GM21825 (cell line): ENCODE results near the gene MAPK14.

Experiments used
- ATAC-seq: cut with Tn5 transposase; IDR thresholded peaks from one replicate; pipeline ENCODE4 v1.9.1; 2021; ENCODE audit warnings: mild to moderate bottlenecking, moderate library complexity; ENCODE audit not compliant: unreplicated experiment

Gene MAPK14

GRCh38 chr6:36034441-36034840 is 6.8 kb downstream of the MAPK14 start:
- no peak for ATAC-seq

DNA sequence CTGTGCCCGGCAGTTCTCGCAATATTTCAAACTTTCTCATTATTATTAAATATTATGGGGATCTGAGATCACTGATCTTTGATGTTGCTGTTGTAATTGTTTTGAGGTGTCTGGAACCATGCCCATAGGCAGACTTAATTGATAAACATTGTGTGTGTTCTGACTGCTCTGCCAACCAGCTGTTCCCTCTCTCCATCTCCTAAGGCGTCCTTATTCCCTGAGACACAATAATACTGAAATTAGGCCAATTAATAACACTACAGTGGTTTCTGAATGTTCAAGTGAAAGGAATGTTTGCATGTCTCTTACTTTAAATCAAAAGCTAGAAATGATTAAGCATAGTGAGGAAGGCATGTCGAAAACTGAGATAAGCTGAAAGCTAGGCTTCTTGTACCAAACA is 7.6 kb downstream of the MAPK14 start:
- ATAC-seq = no peak

DNA sequence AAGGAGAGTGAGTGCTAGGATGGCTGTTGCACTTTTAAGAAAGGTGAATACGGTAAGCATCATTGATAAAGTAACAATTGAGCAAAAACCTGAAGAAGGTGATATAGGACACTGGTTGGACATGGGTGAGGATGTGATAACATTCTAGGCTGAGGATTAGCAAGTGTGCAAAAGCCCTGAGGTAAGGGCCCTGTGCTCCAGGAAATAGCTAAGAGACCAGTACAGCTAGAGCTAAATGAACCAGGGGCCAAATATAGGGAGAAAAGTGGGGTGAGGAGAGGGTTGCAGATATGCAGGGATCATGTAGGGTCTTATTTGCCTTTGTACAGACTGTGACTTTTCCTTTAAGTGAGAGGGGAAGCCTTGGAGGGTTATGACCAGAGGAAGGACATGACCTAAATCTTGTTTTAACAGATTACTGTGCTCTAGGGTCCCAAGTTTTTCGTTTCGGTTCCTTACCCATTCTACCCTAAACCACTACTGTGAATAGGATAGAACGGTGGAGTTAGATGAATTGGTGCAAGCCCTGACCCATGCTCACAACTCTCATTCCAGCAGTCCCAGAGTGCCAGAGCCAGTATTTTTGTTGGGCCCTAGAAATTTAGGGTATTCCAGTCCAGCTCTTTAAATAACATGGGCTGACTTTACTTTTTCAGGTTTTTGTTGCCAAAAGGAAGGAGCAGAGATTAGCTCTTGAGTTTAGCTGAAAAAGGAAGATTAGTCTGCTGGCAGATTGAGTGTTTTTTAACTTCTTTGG is 10.7 kb downstream of the MAPK14 start:
- no peak for ATAC-seq

GRCh38 chr6:36039112-36039511 is 11.5 kb downstream of the MAPK14 start:
- ATAC-seq = no peak

DNA sequence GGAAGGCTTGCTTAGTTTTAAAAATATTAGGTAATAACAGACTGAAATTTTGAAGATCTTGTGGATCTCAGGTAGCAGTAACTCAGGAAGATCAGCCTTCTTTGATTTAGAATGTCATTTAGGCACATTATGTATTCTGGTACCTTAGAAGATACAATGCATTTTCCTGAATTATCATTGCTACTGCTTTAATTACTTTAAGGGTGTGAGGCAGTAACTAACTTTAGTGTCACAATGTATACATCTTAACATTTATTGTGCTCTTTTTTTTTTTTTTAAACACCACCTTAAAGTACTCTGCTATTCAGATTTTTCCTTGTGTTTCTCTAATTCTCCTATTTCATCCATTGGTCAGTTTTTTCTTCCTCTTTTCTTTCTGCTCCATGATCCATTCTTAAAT is 13.3 kb downstream of the MAPK14 start:
- ATAC-seq = no peak

DNA sequence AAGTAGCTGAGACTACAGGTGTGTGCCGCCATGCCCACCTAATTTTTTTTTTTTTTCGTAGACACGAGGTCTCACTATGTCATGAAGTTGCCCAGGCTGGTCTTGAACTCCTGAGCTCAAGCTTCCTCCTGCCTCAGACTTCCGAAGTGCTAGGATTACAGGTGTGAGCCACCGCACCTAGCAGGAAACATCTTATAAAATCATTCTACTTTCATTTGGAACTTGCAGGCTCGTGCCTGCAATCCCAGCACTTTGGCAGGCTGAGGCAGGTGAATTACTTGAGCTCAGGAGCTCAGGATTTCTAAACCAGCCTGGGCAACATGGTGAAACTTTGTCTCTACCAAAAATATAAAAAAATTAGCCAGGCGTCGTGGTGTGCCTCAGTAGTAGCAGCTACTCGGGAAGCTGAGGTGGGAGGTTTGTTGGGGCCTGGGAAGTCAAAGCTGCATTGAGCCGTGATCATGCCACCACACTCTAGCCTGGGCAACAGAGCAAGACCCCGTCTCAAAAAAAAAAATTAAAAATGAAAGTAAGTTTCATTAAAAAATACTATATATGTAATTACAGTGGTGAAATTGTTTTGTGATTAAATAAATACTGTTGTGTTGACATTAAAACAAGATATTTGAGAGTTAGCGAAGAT is 15.1 kb downstream of the MAPK14 start:
- ATAC-seq = no peak

DNA sequence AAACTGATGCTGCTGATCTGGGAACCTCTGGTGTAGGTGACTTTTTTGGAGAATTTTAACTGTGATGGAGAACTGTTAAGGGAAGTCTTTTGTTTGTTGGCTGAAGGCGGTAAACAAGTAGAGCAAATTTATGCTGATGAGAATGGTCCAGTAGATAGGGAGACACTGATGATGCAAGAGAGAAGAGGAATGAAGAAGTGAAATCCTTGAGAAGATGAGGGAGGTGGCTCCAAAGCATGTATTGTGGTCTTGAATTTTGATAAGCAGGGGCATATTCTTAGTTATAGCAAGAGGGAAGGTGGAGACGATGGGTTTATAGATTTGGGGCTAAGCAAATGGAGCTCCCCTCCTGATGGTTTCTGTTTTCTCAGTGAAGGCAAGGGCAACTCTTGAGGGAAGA is 22.0 kb downstream of the MAPK14 start:
- ATAC-seq = no peak

DNA sequence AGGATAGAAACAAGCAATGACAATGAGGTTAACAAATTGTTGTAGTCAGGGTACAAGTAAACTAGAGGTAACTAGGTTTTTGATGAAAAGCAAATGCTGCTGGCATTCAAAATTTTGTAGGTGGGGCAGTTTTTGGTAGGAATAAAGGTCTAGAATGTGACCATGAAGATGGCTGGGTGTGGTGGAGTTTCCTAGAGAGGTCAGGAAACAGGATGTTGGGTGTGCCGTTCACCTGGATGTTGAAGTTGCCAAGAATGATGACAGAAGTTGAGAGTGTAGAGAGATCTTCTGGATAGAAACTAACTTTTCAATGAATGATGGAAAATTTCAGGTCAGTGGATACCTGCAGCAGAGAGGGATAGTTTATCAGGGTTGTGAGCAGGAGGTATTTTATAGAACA is 22.7 kb downstream of the MAPK14 start:
- no peak for ATAC-seq

DNA sequence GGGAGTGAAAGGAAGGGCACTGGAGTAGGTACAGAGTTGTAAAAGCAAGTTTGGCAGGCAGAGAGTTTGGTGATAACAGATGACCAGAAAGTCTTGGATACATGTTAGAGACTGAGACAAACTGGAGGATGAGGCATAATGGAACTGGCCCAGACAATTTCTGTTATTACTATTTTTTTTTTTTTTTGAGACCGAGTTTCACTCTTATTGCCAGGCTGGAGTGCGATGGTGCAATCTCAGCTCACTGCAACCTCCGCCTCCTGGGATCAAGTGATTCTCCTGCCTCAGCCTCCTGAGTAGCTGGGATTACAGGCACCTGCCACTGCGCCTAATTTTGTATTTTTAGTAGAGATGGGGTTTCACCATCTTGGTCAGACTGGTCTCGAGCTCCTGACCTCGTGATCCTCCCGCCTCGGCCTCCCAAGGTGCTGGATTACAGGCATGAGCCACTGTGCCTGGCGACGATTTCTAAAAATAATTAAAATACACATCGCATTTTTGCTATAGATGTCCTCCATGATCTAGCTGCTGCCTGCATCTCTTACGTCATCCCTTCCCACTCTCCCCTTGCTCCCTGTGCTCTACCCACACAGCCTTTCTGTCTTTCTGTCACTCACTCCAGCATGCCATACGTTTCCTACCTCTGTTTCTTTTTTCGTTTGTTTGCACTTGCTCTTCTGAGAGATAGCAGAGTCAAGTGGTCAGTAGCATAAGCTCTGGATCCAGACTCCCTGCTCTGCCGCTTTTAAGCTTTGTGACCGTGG is 23.5 kb downstream of the MAPK14 start:
- ATAC-seq = no peak

DNA sequence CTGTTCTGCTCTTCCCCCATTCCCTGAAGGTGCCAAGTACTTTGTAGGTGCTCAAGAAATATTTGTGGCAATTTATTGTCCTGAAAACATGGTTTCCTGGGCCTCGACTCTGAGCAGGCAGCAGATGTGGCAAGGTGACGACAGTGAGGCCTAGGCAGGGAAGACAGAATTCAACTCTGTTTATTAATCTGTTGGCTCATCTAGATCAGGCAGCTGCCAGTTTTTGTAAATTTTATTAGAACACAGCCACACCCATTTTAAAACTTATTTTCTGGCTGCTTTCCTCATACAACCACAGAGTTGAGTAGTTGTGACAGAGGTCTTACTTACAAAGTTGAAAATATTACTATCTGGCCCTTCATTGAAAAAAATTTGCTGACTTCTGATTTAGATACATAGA is 24.5 kb downstream of the MAPK14 start:
- no peak for ATAC-seq

- ATAC-seq = no peak
Measured at GRCh38 chr6:36053878-36054277, 26.3 kb downstream of the MAPK14 start.

- no peak for ATAC-seq
Measured at GRCh38 chr6:36054415-36054814, 26.8 kb downstream of the MAPK14 start.

GRCh38 chr6:36054956-36055355 is 27.3 kb downstream of the MAPK14 start:
- no peak for ATAC-seq

DNA sequence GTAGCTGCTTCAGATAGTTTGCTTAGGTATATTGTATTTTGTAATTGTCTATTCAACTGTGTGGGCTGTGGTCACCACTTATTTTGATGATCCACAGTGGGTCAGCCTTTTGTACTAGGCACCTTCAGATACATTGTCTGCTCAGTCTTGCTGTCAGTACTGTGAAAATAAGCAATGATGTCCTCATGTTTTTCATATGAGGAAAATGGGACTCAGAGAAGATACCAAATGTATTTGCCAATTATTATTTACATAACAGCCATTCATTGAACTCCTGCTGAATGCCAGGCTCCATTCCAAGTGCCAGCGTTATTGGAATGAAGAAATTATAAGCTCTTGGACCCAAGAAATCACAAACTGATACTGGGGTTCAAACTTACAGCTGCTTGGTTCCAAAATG is 28.6 kb downstream of the MAPK14 start:
- no peak for ATAC-seq

DNA sequence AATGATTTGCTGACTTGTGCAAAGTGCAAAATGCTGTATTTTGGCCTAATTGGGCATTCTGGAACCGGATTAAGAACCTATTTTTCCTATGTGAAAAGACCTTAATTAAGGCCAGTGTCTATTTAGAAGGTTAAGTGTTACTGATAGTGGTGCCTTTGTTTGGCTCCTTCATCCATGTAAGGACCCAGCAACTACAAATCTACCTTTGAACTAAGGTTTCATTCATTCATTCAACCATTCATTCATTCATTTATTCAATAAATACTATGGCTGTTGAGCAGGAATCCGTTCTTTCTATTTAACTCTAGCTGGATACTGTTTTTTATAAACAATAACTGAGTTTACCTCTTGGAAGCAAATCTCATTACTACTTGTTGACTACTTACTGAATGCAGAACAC is 33.6 kb downstream of the MAPK14 start:
- no peak for ATAC-seq

DNA sequence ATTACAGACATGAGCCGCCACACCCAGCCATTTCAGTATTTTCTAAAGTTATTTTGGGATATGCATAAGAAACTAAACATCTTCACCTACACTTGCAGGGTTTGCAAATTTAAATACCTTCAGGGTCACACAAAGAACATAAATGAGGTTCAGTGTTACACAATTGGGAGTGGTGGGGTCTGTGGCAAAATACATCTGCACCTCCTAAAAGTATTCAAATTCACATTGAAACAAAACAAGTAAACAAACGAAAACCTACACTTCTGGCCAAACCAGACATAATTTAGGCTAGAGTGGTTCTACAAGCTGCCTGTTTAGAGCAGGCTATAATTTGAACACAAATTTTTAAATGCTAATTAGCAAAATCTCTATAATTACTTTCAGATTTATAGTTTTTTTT is 34.6 kb downstream of the MAPK14 start:
- ATAC-seq = no peak

DNA sequence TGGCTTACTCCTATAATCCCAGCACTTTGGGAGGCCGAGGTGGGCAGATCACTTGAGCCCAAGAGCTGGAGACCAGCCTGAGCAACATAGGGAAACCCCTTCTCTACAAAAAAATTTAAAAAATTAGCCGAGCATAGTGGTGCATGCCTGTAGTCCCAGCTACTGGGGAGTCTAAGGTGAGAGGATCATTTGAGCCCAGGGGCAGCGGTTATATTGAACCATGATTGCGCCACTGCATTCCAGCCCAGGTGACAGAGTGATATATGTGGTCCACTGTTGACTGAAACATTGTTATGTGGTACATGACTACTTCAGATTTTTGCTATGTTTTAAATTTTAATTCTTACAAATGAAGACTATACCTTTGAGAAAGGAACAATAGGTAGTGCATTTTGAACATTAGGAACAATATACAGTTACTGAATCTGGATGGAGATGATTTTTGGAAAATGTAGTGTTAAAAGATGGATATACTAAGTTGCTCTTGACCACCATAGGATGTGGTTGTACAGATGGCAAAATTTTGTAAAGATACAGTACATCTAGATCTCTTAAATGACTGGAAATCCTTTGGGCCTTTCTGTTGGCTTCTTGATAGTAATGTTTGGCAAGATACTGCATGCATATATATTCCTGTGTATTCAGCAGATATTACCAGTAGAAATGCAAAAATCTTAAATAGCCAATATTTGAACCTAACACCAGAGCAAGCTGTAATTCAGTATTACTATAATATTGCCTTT is 35.9 kb downstream of the MAPK14 start:
- ATAC-seq = no peak

GRCh38 chr6:36064770-36065396 is 37.3 kb downstream of the MAPK14 start:
- ATAC-seq = no peak

DNA sequence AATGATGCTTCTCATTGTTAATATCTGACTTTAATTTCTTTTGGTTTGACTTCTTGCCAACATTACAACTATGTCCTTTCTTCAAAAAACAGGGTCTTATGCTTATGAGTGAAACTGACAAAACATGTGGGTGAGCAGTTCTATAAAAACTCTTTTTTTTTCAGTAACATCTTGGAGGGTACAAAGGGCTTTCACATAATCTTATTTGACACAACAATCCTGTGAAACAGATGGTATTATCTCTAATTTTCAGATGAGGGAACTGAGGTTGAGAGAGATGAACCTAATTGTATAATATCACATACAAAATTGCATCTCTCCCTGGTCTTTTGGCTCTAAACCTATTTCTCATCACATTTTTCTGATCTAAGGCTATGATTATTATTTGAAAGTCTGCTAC is 38.3 kb downstream of the MAPK14 start:
- no peak for ATAC-seq

- no peak for ATAC-seq
Measured at GRCh38 chr6:36066817-36067216, 39.2 kb downstream of the MAPK14 start.
